UCSD-AML1 (cell line): ENCODE data around the gene MUC5AC.
"Not testable (repeated sequence)": the region's sequence is repeated elsewhere in the genome, so short reads cannot be mapped to it uniquely, and the experiment has no call there.

Experiments
- DNase-seq: peaks from one replicate; lab custom pipeline; 2025; ENCODE audit not compliant: unreplicated experiment; lab: John Stamatoyannopoulos, UW

MUC5AC gene

DNA sequence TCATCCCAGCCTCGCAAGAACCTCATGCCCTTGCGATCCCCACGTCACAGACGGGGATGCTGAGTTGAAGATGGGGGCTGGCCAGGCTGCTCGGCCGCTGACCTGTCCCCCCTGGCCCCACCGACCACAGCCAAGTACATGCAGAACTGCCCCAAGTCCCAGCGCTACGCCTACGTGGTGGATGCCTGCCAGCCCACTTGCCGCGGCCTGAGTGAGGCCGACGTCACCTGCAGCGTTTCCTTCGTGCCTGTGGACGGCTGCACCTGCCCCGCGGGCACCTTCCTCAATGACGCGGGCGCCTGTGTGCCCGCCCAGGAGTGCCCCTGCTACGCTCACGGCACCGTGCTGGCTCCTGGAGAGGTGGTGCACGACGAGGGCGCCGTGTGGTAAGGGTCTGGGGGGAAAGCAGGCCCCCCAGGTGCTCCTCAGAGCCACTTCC is 75.1 kb downstream of the MUC5AC start:
- DNase-seq = no peak

GRCh38 chr11:1233351-1234053 is 75.7 kb downstream of the MUC5AC start:
- DNase-seq = no peak

GRCh38 chr11:1234054-1234720 is 76.4 kb downstream of the MUC5AC start:
- DNase-seq = no peak

GRCh38 chr11:1234771-1235305 is 77.1 kb downstream of the MUC5AC start:
- no peak for DNase-seq

- DNase-seq = no peak
These were observed 77.7 kb downstream of the MUC5AC start for GRCh38 chr11:1235306-1235900.

GRCh38 chr11:1235901-1236315 is 78.2 kb downstream of the MUC5AC start:
- DNase-seq = no peak

GRCh38 chr11:1236316-1237127 is 78.8 kb downstream of the MUC5AC start:
- no peak for DNase-seq

GRCh38 chr11:1237128-1237580 is 79.4 kb downstream of the MUC5AC start:
- DNase-seq = no peak

- no peak for DNase-seq
These were observed 80.1 kb downstream of the MUC5AC start for GRCh38 chr11:1237851-1238250.

DNA sequence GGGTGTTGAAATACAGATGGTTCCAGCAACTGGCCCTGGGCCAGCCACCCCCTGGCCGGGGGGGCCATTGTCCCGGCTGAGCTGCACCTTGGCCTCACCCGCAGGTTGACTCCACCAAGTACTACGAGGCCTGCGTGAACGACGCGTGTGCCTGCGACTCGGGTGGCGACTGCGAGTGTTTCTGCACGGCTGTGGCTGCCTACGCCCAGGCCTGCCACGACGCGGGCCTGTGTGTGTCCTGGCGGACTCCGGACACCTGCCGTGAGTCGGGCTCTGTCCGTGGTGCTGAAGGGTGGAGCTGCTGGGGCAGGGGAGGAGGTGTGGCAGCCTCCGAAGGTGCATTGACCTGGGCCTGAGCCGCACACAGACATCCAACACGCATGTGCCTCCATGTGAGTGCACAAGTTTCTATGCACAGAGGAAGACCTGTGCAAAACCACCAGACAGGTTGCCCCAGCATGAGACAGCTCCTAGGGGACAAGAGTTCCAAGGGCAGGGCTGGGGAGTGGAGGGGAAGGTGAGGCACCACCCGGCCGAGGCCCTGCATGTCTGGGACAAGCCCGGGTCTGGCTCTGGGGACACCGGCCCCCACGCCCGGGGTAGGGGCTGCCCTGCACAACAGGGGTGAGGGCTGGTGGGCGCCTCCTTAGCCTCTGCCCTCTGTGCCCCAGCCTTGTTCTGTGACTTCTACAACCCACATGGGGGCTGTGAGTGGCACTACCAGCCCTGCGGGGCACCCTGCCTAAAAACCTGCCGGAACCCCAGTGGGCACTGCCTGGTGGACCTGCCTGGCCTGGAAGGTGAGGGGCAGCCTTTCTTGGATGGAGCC is 81.2 kb downstream of the MUC5AC start:
- DNase-seq = no peak

DNA sequence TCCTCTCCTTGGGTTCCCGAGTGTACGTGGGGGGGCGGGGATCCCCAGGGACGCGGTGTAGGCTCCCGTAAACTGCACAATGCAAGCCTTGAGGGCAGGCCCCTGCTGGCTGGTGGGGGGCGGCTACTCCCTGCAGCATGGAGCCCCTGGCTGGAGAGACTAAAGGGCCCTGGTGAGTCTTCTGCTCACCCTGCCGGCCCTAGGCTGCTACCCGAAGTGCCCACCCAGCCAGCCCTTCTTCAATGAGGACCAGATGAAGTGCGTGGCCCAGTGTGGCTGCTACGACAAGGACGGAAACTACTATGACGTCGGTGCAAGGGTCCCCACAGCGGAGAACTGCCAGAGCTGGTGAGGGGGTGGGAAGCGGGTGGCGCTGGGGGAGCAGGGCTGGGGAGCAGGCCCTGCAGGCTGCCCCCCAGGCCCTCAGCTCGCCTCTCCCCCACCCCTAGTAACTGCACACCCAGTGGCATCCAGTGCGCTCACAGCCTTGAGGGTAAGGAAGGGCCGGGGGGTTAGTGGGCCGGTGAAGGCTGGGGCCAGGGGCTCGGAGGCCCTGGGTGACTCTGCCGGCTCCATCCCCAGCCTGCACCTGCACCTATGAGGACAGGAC is 81.9 kb downstream of the MUC5AC start:
- DNase-seq = no peak

DNA sequence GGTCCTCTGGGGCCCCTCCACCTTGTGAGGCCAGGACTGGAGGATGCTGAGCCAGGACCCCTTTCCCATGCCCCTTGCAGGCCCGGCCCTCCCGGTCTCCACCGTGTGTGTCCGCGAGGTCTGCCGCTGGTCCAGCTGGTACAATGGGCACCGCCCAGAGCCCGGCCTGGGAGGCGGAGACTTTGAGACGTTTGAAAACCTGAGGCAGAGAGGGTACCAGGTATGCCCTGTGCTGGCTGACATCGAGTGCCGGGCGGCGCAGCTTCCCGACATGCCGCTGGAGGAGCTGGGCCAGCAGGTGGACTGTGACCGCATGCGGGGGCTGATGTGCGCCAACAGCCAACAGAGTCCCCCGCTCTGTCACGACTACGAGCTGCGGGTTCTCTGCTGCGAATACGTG is 83.0 kb downstream of the MUC5AC start:
- no peak for DNase-seq

DNA sequence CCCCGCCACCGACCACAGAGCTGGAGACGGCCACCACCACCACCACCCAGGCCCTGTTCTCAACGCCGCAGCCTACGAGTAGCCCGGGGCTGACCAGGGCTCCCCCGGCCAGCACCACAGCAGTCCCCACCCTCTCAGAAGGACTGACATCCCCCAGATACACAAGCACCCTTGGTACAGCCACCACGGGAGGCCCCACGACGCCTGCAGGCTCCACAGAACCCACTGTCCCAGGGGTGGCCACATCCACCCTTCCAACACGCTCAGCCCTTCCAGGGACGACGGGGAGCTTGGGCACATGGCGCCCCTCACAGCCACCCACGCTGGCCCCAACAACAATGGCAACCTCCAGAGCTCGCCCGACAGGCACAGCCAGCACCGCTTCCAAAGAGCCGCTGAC is 84.0 kb downstream of the MUC5AC start:
- no peak for DNase-seq

DNA sequence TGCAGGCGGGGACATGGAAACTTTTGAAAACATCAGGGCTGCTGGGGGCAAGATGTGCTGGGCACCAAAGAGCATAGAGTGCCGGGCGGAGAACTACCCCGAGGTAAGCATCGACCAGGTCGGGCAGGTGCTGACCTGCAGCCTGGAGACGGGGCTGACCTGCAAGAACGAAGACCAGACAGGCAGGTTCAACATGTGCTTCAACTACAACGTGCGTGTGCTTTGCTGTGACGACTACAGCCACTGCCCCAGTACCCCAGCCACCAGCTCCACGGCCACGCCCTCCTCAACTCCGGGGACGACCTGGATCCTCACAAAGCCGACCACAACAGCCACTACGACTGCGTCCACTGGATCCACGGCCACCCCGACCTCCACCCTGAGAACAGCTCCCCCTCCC is 84.5 kb downstream of the MUC5AC start:
- no peak for DNase-seq

GRCh38 chr11:1242751-1243150 is 85.0 kb downstream of the MUC5AC start:
- not testable (repeated sequence) for DNase-seq

DNA sequence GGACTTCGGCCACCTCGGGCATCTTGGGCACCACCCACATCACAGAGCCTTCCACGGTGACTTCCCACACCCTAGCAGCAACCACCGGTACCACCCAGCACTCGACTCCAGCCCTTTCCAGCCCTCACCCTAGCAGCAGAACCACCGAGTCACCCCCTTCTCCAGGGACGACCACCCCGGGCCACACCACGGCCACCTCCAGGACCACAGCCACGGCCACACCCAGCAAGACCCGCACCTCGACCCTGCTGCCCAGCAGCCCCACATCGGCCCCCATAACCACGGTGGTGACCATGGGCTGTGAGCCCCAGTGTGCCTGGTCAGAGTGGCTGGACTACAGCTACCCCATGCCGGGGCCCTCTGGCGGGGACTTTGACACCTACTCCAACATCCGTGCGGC is 85.8 kb downstream of the MUC5AC start:
- DNase-seq = not testable (repeated sequence)

- not testable (repeated sequence) for DNase-seq
These were observed 86.8 kb downstream of the MUC5AC start for GRCh38 chr11:1244557-1244956.

- DNase-seq = not testable (repeated sequence)
These were observed 88.0 kb downstream of the MUC5AC start for GRCh38 chr11:1245717-1246116.

- DNase-seq = not testable (repeated sequence)
These were observed 88.5 kb downstream of the MUC5AC start for GRCh38 chr11:1246301-1246700.

GRCh38 chr11:1247026-1247425 is 89.3 kb downstream of the MUC5AC start:
- DNase-seq = not testable (repeated sequence)
